Activated naive CD8-positive, alpha-beta T cell treated with anti-CD3 and anti-CD28 coated beads, Interleukin-2, amount 10 ng/mL, durations not matched to agents 7 days and 5 days (primary cell): Measurements from ENCODE around the gene ACAD10. TPM values are rescaled to one million over a fixed set of nuclear protein-coding genes. Genes with fewer than 3 reads are reported as not detected.

ENCODE experiments used
- ATAC-seq: fragments of 150-1000 bp; cut with Tn5 transposase; one replicate; pipeline ENCODE4 v1.10.0; 2021; ENCODE audit warnings: low read depth, moderate library complexity
- POLR2A ChIA-PET: fragments of 350-600 bp; sonication (Branson Sonifier 250); formaldehyde crosslinking; loops from one replicate; lab custom pipeline; 2021; ENCODE audit warnings: antibody characterized with exemption; lab: Charles Lee
- DNase-seq: peaks from one replicate; pipeline ENCODE4 v3.0.0; 2021
- H3K27ac Mint-ChIP-seq: one replicate; pipeline ENCODE4 v1.8.0; 2022; ENCODE audit warnings: mild to moderate bottlenecking, mixed read lengths
- H3K27me3 Mint-ChIP-seq: one replicate; pipeline ENCODE4 v1.8.0; 2022; ENCODE audit warnings: mild to moderate bottlenecking, moderate library complexity, mixed read lengths
- H3K36me3 Mint-ChIP-seq: one replicate; pipeline ENCODE4 v1.8.0; 2021; ENCODE audit warnings: mild to moderate bottlenecking, mixed read lengths
- H3K4me1 Mint-ChIP-seq: one replicate; pipeline ENCODE4 v1.8.0; 2021; ENCODE audit warnings: mixed read lengths
- H3K4me3 Mint-ChIP-seq: one replicate; pipeline ENCODE4 v1.8.0; 2022; ENCODE audit warnings: mild to moderate bottlenecking, moderate library complexity, mixed read lengths
- H3K9me3 Mint-ChIP-seq: one replicate; pipeline ENCODE4 v1.8.0; 2021; ENCODE audit warnings: mixed read lengths
- total RNA-seq, 2 experiments: library from RNA; stranded (reverse); gene quantifications; one replicate each; pipeline ENCODE4 v1.2.3, GENCODE V29; 2021

The ACAD10 gene
- total RNA-seq, 2 experiments from 2014 or later, result 34.1 to 40.3 TPM

DNA sequence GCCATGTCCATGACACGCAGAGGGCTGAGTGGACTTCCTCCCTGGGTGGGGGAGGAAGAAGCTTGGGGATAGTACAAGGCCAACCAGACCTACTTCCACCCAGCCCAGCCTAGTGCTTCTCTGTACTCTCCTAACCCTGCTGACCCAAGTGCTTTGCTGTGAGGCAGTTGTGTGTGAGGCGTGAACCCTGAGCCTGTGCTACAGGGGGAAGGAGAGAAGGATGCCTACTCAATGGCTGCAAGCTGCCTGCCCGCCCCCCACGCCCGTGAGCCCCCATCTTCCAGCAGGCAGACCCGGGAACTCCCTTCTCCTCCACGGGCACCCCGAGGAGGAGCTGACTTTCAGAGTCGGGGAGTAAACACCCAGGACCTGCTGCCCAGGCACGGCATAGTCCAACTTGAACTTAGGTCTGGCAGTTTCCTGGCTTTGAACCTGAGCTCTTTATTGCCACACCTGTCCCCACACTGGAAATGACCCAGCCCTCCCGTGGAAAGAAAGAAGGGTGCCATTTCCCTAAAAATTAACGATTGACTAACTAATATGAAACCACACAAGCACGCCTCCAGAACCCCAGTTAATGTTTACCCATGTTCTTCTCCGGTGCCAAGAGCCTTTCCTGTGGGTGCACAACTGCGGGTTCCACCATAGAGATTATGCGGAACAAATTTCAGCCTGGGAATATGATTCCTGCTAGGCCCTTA lies 91.6 kb downstream of the ACAD10 start:
- Mint-ChIP-seq H3K4me3 (no peak overlapping the region), H3K36me3 (no peaks in the 10 kb centered on the region), H3K27me3 (no peaks in the 10 kb centered on the region), H3K27ac (no peak overlapping the region), H3K9me3 (no peaks in the 10 kb centered on the region), H3K4me1 (peaks cover 12% of the 10 kb centered on the region)
- no peak for ATAC-seq
- POLR2A ChIA-PET, result no interaction called here
- no peak for DNase-seq

DNA sequence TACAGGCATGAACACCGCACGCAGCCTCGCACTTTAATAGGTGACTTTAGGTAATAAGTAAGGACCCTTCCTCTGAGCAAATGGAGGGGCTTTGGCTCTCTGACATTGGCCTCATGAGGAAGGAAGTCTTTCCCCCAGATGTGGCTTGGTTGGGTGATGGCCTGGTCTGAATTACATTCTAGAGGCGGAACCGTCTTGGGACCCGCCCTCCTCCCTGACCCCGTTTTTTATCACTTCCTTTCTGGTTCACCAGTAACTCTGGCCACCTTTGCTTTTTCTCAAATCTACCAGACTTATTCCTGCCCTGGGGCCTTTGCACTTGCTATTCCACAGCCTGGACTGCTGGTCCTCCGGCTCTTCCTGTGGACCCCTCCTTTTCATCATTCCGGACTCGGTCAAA lies 94.3 kb downstream of the ACAD10 start:
- Mint-ChIP-seq H3K27me3 (no peaks in the 10 kb centered on the region), H3K4me3 (no peak overlapping the region), H3K4me1 (peaks cover 12% of the 10 kb centered on the region), H3K36me3 (no peaks in the 10 kb centered on the region), H3K9me3 (no peaks in the 10 kb centered on the region), H3K27ac (no peak overlapping the region)
- POLR2A ChIA-PET, result no interaction called here
- no peak for DNase-seq
- ATAC-seq, result no peak

DNA sequence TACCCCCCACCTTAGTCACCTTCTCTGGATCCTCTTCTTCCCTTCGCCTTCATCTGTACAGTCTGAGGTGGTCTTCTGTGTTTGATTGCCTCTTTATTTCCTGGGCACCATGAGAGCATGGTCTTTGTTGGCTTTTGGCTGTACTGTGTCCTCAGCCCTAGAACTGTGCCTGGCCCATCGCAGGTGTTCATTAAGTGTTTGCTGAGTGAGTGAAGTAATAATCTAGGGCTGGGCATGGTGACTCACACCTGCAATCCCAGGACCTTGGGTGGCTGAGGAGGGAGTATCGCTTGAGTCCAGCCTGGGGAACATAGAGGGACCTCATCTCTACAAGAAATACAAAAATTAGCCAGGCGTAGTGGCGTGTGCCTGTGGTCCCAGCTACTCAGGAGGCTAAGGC lies 94.8 kb downstream of the ACAD10 start:
- POLR2A ChIA-PET, result no interaction called here
- Mint-ChIP-seq H3K27ac (no peak overlapping the region), H3K4me1 (peaks cover 12% of the 10 kb centered on the region), H3K4me3 (no peak overlapping the region), H3K27me3 (no peaks in the 10 kb centered on the region), H3K9me3 (no peaks in the 10 kb centered on the region), H3K36me3 (no peaks in the 10 kb centered on the region)
- DNase-seq (no peak), ATAC-seq (no peak)

DNA sequence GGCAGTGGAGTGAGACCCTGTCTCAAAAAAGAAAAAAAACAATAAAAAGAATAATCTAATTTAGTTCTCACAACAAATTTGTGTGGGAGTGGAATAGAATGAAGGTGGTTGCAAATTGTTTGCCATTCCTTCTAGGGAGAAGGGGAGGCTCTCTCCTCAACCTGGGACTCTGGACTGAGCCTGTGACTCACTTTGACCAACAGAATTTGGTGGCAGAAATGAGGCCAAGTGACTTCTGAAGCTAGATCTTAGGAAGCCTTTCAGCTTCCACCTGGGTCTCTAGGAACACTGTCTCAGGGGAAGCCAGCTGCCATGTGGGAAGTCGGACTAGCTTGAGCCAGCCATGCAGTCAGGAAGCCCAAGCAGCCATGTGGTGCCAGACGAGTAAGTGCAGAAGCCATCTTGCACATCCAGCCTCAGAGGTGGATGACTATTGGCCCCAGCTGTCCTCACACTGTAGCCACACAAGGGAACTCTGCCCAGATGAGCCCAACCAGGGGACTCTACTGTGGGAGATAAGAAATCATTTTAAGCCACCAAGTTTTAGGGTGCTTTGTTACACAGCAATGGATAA lies 95.3 kb downstream of the ACAD10 start:
- Mint-ChIP-seq H3K4me1 (peaks cover 7% of the 10 kb centered on the region), H3K27ac (no peak overlapping the region), H3K27me3 (no peaks in the 10 kb centered on the region), H3K4me3 (no peak overlapping the region), H3K9me3 (no peaks in the 10 kb centered on the region), H3K36me3 (no peaks in the 10 kb centered on the region)
- ATAC-seq (no peak), DNase-seq (no peak)
- POLR2A ChIA-PET, result no interaction called here

DNA sequence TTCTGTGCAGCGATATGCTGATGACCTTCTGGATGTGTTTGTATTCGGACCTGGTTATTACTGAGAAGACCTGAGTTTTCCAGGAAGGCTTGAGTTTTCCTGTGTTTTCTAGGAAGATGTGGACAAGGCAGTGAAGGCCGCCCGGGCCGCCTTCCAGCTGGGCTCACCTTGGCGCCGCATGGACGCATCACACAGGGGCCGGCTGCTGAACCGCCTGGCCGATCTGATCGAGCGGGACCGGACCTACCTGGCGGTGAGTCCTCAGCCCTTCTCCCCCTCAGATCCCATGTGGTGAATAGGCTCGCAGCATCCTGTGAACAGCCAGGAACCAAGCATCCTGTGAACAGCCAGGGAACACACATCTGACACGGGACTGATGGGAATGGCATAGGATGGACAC lies 97.2 kb downstream of the ACAD10 start:
- Mint-ChIP-seq H3K4me3 (no peak overlapping the region), H3K9me3 (no peaks in the 10 kb centered on the region), H3K27ac (no peak overlapping the region), H3K36me3 (no peaks in the 10 kb centered on the region), H3K27me3 (no peaks in the 10 kb centered on the region), H3K4me1 (peaks cover 5% of the 10 kb centered on the region)
- DNase-seq, result no peak
- ATAC-seq, result no peak
- POLR2A ChIA-PET, result no interaction called here

DNA sequence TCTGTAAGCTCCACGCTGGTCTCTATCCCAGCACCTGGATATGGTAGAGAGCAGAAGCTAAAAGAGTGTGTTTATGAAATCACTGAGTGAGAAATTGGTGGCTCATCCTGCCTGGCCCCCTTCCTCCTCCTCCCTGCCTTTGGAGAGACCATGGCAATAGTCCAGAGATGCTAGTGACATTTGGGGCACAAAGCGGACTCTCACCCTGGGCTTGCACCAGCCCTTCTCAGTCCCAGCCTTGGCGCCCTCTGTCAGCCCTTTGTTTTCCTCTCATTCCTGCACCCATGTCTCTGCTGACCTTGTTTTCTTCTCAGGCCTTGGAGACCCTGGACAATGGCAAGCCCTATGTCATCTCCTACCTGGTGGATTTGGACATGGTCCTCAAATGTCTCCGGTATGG lies 99.1 kb downstream of the ACAD10 start:
- POLR2A ChIA-PET, result no interaction called here
- no peak overlapping the region for H3K4me3 Mint-ChIP-seq
- no peaks in the 10 kb centered on the region for H3K36me3 Mint-ChIP-seq
- ATAC-seq (no peak), DNase-seq (no peak)
- no peaks in the 10 kb centered on the region for H3K9me3 Mint-ChIP-seq
- peaks cover 5% of the 10 kb centered on the region for H3K4me1 Mint-ChIP-seq
- no peaks in the 10 kb centered on the region for H3K27me3 Mint-ChIP-seq
- no peak overlapping the region for H3K27ac Mint-ChIP-seq

DNA sequence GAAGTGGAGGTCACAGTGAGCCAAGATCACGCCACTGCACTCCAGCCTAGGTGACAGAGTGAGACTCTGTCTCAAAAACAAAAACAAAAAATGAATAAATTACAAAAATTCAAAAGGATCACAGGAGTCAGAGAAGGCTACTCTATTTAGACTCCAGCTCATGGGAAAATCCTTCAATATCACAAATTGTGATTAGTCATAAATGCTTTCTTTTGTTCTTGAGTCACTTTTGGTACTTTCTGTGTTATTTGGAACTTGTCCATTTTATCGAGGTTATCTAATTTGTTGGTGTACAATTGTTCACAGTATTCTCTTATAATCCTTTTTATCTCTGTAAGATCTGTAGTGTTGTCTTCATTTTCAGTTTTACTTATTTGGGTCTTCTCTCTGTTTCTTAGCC lies 99.8 kb downstream of the ACAD10 start:
- Mint-ChIP-seq H3K4me1 (no peaks in the 10 kb centered on the region), H3K27ac (no peak overlapping the region), H3K9me3 (no peaks in the 10 kb centered on the region), H3K27me3 (no peaks in the 10 kb centered on the region), H3K36me3 (no peaks in the 10 kb centered on the region), H3K4me3 (no peak overlapping the region)
- POLR2A ChIA-PET, result no interaction called here
- no peak for DNase-seq
- ATAC-seq, result no peak

DNA sequence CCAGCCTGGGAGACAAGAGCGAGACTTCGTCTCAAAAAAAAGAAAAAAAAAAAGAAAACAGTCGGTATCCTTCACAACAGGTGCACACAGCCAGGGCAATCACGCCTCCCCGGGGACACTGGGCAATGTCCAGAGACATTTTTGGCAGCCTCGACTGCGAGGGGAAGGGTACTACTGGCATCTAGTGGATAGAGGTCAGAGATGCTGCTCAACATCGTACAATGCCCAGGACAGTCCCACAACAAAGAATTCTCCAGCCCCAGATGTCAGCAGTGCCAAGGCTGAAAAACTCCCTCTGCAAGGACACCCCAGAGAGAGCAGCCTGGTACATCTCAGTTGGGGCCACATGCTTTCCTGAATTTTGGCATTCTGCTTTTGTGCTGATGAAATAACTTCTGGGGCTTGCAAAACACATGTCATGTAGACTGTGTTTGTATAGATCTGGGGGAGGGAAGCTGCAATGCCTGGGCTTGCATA lies 102.4 kb downstream of the ACAD10 start:
- DNase-seq (no peak), ATAC-seq (no peak)
- H3K27me3 Mint-ChIP-seq, result no peaks in the 10 kb centered on the region
- POLR2A ChIA-PET, result no interaction called here
- H3K36me3 Mint-ChIP-seq, result no peaks in the 10 kb centered on the region
- H3K4me1 Mint-ChIP-seq, result no peaks in the 10 kb centered on the region
- no peak overlapping the region for H3K27ac Mint-ChIP-seq
- no peaks in the 10 kb centered on the region for H3K9me3 Mint-ChIP-seq
- no peak overlapping the region for H3K4me3 Mint-ChIP-seq

DNA sequence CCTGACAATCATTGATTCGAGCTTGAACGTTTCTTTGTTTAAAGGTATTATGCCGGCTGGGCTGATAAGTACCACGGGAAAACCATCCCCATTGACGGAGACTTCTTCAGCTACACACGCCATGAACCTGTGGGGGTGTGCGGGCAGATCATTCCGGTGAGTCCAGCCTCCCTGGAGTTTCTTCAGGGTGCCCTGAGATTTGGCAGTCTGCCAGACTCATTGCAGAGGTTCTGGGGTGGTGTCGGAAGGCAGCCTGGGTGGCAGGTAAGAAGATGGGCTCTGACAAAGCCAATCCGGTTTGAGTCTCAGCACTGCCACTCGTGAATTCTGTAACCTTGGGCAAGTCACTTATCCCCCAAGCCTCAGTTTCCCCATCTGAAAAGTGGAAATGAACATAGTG lies 103.9 kb downstream of the ACAD10 start:
- POLR2A ChIA-PET, result no interaction called here
- H3K4me3 Mint-ChIP-seq, result no peak overlapping the region
- DNase-seq (no peak), ATAC-seq (no peak)
- H3K9me3 Mint-ChIP-seq, result no peaks in the 10 kb centered on the region
- H3K36me3 Mint-ChIP-seq, result no peaks in the 10 kb centered on the region
- H3K4me1 Mint-ChIP-seq, result no peaks in the 10 kb centered on the region
- H3K27ac Mint-ChIP-seq, result no peak overlapping the region
- H3K27me3 Mint-ChIP-seq, result no peaks in the 10 kb centered on the region

DNA sequence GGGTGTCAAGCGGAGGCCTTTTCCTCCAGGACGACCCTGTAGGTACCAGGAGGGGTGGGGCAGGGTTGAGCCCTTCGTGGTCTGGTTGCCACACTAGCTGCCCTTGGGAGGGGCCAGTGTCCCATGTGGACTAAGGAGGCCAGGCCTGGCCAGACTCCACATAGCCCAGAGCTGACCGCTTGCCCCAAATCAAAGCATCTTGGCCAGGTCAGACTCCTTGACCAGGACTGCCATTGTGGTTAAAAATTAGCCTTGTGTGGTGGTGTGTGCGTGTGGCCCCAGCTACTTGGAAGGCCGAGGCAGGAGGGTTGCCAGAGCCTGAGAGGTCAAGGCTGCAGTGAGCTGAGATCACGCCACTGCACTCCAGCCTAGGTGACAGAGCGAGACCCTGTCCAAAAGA lies 105.7 kb downstream of the ACAD10 start:
- POLR2A ChIA-PET, result interaction anchor here (0.6 kb wide), 1 partner anchor 477 kb away, joined by 3 read pairs; no protein-coding TSS in a partner anchor
- Mint-ChIP-seq H3K27me3 (no peaks in the 10 kb centered on the region), H3K27ac (no peak overlapping the region), H3K4me3 (no peak overlapping the region), H3K36me3 (no peaks in the 10 kb centered on the region), H3K4me1 (no peaks in the 10 kb centered on the region), H3K9me3 (no peaks in the 10 kb centered on the region)
- DNase-seq (no peak), ATAC-seq (no peak)

DNA sequence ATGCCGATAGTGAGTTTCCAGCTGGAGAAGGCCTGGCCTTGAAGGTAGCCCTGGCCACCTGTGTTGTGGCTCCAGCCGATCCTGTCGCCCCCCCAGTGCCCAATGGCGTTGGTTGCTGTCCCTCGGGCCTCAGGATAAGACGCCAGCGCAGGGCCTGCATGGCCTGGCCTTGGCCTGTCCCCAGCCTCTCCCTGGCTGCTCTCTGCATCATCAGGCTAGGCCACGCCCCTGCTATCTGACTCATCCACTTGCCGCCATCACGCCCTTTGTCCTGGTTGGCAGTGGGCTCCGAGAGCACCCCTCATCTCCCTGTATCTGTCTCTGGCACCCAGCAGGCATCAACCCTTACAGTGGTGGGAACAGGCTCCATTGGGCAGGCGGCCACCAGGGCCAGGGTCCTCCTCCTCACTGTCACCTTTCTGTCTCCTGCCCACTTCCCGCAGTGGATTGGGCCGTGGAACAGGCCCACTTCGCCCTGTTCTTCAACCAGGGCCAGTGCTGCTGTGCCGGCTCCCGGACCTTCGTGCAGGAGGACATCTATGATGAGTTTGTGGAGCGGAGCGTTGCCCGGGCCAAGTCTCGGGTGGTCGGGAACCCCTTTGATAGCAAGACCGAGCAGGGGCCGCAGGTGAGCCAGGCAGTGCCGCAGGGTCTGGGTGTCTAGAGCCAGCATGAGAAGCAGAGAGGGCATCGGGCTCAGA lies 106.5 kb downstream of the ACAD10 start:
- Mint-ChIP-seq H3K27me3 (no peaks in the 10 kb centered on the region), H3K36me3 (no peaks in the 10 kb centered on the region), H3K27ac (no peak overlapping the region), H3K4me1 (no peaks in the 10 kb centered on the region), H3K9me3 (no peaks in the 10 kb centered on the region), H3K4me3 (no peak overlapping the region)
- no peak for DNase-seq
- POLR2A ChIA-PET, result no interaction called here
- no peak for ATAC-seq

DNA sequence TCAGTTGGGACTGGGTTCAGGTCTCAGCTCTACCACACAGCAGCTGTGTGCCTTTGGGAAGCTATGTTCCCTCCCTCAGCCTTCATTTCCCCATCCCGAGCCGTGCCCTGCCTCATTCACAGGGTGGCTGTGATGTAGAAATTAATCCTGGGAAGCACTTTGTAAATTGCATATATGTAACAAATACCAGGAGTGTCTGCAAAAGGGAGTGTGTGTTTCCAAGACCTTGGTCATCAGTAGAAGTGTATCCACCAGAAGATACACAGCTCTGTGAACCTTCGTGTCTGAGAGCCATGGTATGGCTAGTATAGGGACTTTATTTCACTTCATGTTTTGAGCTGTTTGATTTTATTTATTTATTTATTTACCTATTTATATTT lies 107.0 kb downstream of the ACAD10 start:
- Mint-ChIP-seq H3K36me3 (no peaks in the 10 kb centered on the region), H3K27ac (no peak overlapping the region), H3K27me3 (no peaks in the 10 kb centered on the region), H3K4me1 (no peaks in the 10 kb centered on the region), H3K4me3 (no peak overlapping the region), H3K9me3 (no peaks in the 10 kb centered on the region)
- POLR2A ChIA-PET, result no interaction called here
- DNase-seq (no peak), ATAC-seq (no peak)

DNA sequence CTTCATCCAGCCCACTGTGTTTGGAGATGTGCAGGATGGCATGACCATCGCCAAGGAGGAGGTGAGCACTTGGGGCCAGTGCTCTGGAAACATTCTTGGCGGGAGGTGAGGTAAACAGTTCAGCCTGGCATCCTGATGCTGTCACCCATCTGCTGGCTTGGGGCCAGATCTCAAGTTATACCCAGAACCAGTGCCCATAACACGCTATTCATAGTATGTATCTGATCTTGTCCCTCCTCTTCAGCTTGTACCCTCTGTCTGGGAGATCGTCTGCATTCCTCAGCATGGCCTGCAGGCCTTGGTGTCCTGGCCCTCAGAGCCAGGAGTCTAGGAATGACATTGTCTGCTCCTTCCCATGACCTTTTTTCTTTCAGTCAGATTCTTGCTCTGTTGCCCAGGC lies 112.3 kb downstream of the ACAD10 start:
- Mint-ChIP-seq H3K27ac (no peak overlapping the region), H3K4me3 (no peak overlapping the region), H3K36me3 (no peaks in the 10 kb centered on the region), H3K4me1 (no peaks in the 10 kb centered on the region), H3K27me3 (no peaks in the 10 kb centered on the region), H3K9me3 (no peaks in the 10 kb centered on the region)
- POLR2A ChIA-PET, result no interaction called here
- DNase-seq (no peak), ATAC-seq (no peak)

DNA sequence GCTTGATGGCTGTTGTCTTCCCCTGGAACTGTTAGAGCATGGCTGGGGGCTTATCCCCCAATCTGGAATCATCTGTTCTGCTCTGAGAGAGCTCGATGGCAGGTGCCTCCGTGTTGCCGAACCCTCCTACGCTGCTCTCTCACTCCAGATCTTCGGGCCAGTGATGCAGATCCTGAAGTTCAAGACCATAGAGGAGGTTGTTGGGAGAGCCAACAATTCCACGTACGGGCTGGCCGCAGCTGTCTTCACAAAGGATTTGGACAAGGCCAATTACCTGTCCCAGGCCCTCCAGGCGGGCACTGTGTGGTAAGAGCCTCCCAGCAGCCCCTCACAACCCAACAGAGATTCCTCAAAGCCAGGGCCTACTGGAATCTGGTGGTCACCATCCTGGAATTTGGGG lies 113.9 kb downstream of the ACAD10 start:
- no peaks in the 10 kb centered on the region for H3K4me1 Mint-ChIP-seq
- ATAC-seq, result no peak
- POLR2A ChIA-PET, result no interaction called here
- H3K4me3 Mint-ChIP-seq, result no peak overlapping the region
- H3K9me3 Mint-ChIP-seq, result no peaks in the 10 kb centered on the region
- DNase-seq, result no peak
- no peaks in the 10 kb centered on the region for H3K36me3 Mint-ChIP-seq
- no peaks in the 10 kb centered on the region for H3K27me3 Mint-ChIP-seq
- no peak overlapping the region for H3K27ac Mint-ChIP-seq
